ENCODE measurements around the gene SLC44A5.
A peak's percentile ranks its signal among the peaks of the same experiment; 100 is the strongest.
"Not testable (repeated sequence)": the region's sequence is repeated elsewhere in the genome, so short reads cannot be mapped to it uniquely, and the experiment has no call there.

The SLC44A5 gene

DNA sequence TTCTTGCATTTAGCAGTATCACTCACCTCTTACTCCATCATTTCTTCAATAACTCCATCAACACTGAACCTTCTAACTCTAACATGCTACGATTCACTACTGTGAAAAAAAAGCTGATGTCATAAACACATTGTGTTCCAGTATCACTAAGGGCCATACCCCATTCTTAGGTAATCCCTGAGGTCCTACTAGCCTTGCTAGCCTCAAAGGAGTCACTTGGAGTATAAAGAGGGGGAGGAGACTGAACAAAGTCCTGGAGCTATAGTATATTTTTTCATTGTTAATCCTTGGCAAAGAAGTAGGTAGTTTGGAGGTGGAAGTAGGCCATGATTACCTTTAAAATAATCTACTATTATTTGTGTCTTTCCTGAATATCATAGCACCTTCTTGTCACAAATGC is at the start of gene SLC44A5:
SLC44A5 (minus strand) TSS at position 101 of the 400 bp plus-strand sequence. CDS start 69,667 bp downstream, outside the sequence.
- DNase-seq (ENCODE audit: low spot score) = no peak

DNA sequence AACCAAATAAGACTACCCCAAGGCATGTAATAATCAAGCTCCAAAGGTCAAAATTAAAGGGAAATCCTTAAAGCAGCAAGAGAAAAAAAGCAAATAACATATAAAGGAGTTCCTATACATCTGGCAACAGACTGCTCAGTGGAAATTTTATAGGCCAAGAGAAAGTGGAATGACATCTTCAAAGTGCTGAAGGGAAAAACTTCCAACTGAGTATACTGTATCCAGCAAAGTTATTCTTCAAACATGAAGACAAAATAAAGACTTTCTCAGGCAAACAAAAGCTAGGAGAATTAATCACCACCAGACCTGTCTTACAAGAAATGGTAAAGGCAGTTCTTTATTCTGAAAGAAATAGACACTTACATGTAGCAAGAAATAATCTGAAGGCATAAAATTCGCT is 45.0 kb upstream of the SLC44A5 start:
- DNase-seq (ENCODE audit: low spot score) = no peak

- DNase-seq (ENCODE audit: low spot score) = not testable (repeated sequence)
These were observed 36.3 kb upstream of the SLC44A5 start for GRCh38 chr1:75647183-75647582.

- not testable (repeated sequence) for DNase-seq (ENCODE audit: low spot score)
These were observed 34.2 kb upstream of the SLC44A5 start for GRCh38 chr1:75645153-75645552.

- DNase-seq (ENCODE audit: low spot score) = no peak
These were observed 32.5 kb upstream of the SLC44A5 start for GRCh38 chr1:75643460-75643859.

- DNase-seq (ENCODE audit: low spot score) = no peak
These were observed 30.4 kb upstream of the SLC44A5 start for GRCh38 chr1:75641325-75641724.

DNA sequence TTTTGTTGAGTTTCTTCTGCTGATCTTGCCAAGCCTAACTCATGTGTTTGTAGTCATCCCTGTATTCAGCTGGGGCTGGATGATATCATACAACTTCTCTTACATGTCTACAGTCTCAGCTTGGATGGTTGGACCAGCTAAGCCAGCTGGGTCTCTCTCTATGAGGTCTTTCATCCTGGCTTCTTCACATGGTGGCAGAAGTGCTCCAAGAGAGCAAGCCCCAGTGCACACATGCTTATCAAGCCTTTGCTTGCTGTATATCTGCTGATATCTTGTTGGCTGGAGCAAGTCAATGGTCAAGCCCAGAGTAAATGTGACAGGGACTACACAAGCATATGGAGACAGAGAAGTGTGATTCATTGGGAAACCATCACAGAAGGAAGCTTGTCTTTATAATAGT is 29.2 kb upstream of the SLC44A5 start:
- no peak for DNase-seq (ENCODE audit: low spot score)

DNA sequence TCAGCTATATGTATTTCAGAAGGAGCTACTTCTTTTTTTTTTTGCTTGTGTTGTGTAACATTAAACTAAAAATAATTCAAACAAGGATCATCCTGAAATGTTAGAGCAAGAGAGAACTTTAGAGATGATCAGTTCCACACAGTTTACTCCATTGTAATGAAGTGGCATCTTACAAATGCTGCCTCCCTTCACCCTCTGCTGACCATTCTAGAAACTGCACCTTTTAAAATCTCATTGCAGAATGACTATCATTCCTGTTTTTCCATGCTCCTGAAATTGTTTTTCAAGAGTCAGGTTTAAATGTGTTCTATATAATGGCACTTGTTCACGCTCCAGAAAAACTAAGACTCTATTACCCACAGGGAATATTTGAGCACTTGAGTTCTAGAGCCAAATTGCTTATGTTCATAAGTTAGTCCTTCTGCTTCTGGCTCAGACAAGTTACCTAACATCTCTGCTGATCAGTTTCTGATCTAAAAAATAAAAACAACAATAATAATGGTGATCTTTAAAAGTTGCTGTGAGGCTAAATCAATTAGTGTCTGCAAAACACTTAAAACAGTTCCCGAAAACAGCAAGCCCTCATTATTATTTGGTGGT is 21.5 kb upstream of the SLC44A5 start:
- DNase-seq (ENCODE audit: low spot score) = no peak

DNA sequence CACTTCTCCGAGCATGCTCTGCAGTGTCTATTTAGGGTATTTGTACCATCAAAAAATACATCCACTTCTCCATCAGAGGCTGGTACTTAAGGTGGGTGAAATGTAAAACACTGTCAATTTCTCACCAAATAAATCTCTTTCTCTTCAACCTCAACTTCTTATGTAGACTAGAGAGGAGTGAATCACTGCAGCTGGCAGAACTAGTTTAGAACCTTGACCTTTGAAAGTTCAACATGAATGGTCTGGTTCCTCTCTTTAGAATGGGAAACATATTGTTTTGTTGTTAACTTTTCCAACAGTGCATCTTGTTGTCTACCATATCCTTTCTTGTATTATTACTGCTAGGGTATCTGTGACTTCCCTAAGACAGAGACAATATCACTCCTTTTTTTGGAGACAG is 20.1 kb upstream of the SLC44A5 start:
- no peak for DNase-seq (ENCODE audit: low spot score)

DNA sequence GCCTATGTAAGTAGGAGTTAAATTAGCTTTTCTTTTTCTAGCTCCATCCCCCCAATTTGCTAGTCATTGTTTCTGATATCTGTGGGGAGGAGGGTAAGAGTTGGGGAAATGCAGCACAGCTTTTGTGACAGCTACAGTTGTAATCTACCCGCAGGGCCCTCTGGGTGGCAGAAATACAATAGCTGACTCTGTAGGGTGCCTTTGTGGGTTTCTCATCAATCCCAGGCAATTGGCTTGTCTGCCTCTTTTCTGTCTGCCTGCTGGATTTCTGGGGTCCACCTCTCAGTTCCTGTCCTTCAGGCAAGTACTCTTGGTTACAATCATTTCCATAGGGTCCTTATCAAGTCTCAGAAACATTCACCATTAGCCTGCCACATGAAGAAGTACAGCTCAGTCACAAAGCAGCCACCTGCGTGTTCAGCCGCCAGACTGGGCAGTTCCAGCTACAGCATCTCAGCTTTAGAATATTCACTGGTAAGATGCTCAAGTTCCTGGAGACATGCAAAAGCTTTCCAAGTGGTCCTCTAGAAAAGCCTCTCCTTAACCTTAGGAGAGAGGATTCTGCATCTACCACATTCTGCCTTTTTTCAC is 19.2 kb upstream of the SLC44A5 start:
- DNase-seq (ENCODE audit: low spot score) = no peak

GRCh38 chr1:75625795-75626194 is 14.9 kb upstream of the SLC44A5 start:
- no peak for DNase-seq (ENCODE audit: low spot score)

DNA sequence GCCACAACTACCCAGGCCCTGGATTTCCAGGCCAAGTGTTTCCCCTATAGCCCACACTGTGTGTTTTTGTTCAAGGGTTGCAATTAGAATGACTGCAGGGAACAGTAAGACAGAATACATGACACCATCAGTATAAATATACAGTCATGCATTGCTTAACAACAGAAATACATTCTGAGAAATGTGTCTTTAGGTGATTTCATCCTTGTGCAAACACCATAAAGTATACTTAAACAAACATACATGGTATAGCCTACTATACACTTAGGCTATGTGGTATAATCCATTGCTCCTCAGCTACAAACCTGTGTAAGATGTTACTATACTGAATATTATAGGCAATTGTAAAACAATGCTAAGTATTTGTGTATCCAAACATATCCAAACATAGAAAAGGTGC is 7.5 kb upstream of the SLC44A5 start:
- DNase-seq (ENCODE audit: low spot score) = no peak

DNA sequence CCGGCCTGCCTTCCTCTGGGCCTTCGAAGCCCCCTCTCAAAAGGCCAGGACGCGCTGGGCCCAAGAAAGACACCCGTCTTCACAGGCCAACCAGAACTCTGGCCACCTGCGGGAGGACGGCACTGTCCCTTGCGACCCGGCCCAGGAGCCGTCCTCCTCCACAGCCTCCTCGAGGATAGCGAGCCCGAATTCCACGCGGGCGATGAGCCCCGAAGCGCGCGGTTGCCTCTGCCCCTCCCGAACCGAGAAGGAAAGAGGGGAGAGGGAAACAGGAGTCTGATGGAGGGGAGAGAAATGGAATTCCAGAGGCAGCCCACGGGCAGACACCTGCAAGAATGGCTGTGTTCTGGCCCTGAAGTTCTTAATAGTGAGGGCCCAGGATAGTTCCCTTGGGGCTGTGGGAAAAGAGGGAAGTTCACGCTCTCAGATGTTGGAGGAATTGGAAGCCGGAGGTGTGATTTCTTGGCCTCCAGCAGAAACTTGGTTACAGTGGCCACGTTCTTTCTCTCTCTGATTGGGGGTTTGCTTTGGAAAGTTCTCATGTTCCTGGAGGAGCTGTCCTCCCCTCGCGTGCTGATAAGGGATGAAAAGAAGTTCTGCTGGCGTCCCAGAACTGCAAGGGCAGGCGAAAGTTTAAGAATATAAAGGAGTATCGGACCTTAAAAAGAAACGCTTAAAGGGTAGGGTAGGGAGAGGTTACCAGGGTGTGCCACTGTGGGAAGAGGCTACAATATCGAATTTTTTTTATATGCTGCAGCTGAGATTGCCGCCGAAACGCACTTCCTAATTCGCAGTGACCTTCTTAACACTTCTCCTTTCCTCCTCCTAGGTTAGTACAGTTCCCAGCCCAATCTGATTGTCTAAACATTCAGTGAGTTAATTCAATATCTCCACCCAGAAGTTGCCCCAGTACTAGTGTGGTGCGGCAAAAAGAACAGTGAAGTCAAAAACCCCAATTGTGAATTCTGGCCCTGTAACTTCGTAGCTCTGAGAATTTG is 5.8 kb upstream of the SLC44A5 start:
- DNase-seq (ENCODE audit: low spot score) = peak; percentile 65

- DNase-seq (ENCODE audit: low spot score) = peak; percentile 76
These were observed 4.9 kb upstream of the SLC44A5 start for GRCh38 chr1:75615613-75616435.

DNA sequence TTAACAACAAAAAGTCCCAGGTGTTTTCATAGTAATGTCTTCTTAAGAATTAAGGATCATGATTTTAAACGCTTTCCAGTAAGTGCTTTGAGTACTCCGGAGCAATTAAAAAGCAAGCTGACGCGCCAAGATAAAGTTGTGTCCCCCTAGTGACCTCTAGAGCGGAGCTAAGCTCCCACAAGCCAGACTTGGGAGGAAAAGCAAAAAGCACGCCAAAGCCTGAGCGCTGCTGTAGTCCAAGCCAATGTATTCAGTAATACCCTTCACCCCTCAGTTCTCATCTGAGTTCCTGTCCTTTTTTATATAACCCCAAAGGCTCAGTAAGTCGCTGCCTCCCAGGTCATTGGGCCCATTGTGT is 3.5 kb upstream of the SLC44A5 start:
- DNase-seq (ENCODE audit: low spot score) = no peak

GRCh38 chr1:75613916-75614315 is 3.0 kb upstream of the SLC44A5 start:
- no peak for DNase-seq (ENCODE audit: low spot score)

DNA sequence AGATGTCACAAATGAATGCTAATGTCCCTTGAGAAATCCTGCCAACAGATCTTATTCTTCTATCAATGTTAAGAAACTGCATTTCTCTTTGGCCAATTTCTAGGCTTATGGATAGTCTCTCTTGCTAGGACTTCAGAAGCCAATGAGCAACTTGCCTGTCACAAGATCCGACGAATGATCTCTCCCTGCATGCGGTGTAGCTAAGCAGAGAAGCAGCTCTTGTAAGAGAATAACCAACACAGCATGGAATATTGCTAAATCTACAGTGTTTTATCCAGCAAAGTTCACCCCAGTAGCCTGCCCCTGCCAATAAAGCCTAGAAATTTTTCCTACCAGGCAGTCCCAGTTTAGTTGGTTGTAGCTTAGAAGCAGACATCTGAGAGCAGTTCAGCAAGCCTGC is 2.1 kb upstream of the SLC44A5 start:
- no peak for DNase-seq (ENCODE audit: low spot score)

GRCh38 chr1:75602486-75602885 is 8.4 kb downstream of the SLC44A5 start:
- DNase-seq (ENCODE audit: low spot score) = no peak

- DNase-seq (ENCODE audit: low spot score) = no peak
These were observed 10.1 kb downstream of the SLC44A5 start for GRCh38 chr1:75600781-75601180.

DNA sequence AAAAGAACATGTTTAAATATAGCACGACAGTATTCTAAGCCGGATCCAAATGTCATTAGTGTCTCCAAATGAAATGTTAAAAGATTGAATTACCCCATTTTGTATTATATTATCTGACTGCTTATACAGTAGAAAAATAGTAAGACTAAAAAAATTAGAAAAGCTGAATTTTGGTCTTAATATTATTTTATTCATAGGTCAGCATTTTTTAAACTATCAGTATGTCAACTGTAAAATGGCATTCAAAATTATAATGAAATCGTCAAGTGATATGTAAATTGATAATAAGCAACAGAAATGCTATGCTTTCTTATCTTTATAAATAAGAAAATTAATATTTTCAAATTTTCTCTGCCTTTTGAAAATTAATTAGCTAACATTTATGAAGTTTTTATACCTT is 16.6 kb downstream of the SLC44A5 start:
- no peak for DNase-seq (ENCODE audit: low spot score)

DNA sequence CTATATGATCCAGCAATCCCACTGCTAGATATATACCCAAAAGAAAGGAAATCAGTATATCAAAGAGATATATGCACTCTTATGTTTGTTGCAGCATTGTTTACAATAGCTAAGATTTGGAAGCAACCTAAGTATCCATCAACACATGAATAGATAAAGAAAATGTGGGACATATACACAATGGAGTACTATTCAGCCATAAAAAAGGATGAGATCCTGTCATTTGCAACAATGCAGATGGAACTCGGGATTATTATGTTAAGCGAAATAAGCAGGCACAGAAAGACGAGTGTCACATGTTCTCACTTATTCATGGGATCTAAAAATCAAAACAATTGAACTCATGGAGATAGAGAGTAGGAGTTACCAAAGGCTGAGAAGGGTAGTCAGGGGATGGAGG is 17.5 kb downstream of the SLC44A5 start:
- DNase-seq (ENCODE audit: low spot score) = not testable (repeated sequence)

DNA sequence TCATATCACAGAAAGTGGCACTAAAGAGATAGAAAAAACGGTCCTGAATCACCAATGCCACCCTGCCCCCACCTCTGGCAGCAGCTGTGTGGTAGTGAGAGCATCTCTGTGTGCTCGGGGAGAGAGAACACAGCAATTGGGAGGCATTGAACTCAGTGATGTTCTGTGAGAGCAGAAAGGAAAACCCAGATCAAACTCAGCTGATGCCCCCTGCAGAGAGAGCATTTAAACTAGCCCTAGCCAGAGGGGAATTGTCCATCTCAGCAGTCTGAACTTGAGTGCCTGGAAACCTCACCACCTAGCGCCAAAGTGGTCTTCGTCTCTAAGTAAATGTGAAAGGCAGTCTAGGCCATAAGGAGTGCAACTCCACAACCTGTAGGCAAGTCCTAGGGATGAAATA is 21.3 kb downstream of the SLC44A5 start:
- no peak for DNase-seq (ENCODE audit: low spot score)
